ENCODE results near the gene KMT2E.

KMT2E gene

DNA sequence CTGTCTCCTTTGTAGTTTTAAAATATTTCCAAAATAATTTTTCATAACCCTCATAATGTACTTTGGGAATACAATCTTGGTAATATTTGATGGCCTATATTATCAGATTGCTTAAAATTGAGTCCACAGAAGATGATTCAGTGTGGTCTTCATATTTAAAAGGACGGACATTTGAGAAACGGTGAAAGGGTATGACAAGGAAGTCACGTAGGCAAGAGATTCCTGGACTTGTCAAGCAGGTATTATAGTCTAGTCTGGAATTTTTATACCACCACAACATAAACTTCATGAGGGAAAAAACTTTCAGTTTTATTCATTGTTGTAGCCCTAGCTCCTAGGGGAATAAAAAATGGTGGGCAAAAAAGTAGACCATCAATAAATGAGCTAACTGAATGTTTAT lies 82.3 kb downstream of the KMT2E start:
- Histone ChIP-seq H4K20me1 (ENCODE audit: control insufficient read depth, insufficient read depth, low read depth, low read length) (no peaks in the 10 kb centered on the region), H3K4me3 (ENCODE audit: low read length) (no peak overlapping the region), H3K36me3 (ENCODE audit: control insufficient read depth, low read length) (peaks cover 88% of the 10 kb centered on the region), H3K4me1 (ENCODE audit: control insufficient read depth, low read length) (no peaks in the 10 kb centered on the region), H3K9me2 (replicated peaks; ENCODE audit: control insufficient read depth, low read length) (no peaks in the 10 kb centered on the region), H3K79me2 (ENCODE audit: control insufficient read depth, low read length) (no peaks in the 10 kb centered on the region; the same call in 1 of the 2 replicates), H3K9me3 (ENCODE audit: control insufficient read depth, insufficient read depth, low read length) (no peaks in the 10 kb centered on the region), H3F3A (ENCODE audit: control insufficient read depth, insufficient read depth) (peaks cover 9% of the 10 kb centered on the region), H3K27ac (ENCODE audit: low read depth, low read length) (no peak overlapping the region), H3K4me2 (ENCODE audit: low read length) (no peak overlapping the region), H3K27me3 (ENCODE audit: control insufficient read depth, low read length) (no peaks in the 10 kb centered on the region)
- TF ChIP-seq EZH2phosphoT487 (IDR thresholded peaks at IDR 0.05; ENCODE audit: borderline replicate concordance, low read length): no peak
- TF ChIP-seq, protein P1, sequence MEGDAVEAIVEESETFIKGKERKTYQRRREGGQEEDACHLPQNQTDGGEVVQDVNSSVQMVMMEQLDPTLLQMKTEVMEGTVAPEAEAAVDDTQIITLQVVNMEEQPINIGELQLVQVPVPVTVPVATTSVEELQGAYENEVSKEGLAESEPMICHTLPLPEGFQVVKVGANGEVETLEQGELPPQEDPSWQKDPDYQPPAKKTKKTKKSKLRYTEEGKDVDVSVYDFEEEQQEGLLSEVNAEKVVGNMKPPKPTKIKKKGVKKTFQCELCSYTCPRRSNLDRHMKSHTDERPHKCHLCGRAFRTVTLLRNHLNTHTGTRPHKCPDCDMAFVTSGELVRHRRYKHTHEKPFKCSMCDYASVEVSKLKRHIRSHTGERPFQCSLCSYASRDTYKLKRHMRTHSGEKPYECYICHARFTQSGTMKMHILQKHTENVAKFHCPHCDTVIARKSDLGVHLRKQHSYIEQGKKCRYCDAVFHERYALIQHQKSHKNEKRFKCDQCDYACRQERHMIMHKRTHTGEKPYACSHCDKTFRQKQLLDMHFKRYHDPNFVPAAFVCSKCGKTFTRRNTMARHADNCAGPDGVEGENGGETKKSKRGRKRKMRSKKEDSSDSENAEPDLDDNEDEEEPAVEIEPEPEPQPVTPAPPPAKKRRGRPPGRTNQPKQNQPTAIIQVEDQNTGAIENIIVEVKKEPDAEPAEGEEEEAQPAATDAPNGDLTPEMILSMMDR (IDR thresholded peaks at IDR 0.05; ENCODE audit: low read depth, low read length, poor library complexity, severe bottlenecking): no peak

DNA sequence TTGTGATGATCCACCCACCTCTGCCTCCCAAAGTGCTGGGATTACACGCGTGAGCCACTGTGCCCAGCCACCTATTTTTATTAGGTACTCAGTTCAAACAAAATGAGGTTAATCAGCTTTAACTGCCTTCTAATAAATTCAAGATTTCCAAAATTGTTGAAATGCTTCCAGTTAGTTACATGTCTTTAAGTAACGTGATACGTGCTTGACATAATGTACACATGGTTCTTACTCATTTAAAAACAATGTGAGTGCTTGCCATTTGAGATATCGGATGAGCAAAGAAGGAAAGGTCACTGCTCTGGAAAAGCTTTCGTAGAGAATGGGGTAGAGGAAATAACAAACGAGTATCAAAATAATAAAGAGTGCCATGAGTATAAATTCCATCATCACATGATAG lies 83.6 kb downstream of the KMT2E start:
- peaks cover 84% of the 10 kb centered on the region for H3K36me3 ChIP-seq (ENCODE audit: control insufficient read depth, low read length)
- H3K79me2 ChIP-seq (ENCODE audit: control insufficient read depth, low read length): peaks cover 1% of the 10 kb centered on the region; the same call in 1 of the 2 replicates

DNA sequence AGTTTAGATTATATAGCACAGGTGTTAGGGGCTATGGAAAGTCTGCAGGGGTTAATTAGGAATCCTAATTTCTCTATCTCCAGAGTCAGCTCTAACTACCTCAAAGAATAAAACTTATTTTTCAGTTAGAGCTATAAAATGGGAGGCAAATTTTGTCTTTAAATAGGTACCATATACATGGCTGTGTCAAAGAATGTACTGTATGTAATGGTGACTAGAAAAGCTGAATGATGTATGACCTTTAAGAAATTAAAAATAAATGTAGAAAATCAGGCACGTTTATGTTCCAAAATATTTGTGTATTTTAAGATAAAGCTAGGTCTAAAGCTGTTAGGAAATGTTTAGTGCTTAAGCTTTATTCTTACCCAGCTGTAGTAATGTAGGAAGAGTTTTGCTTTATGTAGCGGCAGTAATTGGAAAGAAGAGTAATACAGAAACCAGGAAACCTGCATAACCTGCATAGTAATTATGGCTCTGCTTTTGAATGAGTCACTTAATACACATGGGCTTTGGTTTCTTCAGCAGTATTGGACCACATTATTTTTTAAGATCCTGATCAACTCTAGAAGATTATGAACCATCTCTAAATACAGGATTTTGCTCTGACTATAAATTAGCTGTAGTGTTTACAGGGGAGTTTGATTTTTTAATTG lies 85.0 kb downstream of the KMT2E start:
- peaks cover 2% of the 10 kb centered on the region; the same call in 1 of the 2 replicates for H3K79me2 ChIP-seq (ENCODE audit: control insufficient read depth, low read length)

More for the DNA sequence above, 83.6 kb downstream of the KMT2E start:
- TF ChIP-seq, protein P1 (IDR thresholded peaks at IDR 0.05; ENCODE audit: low read depth, low read length, poor library complexity, severe bottlenecking): no peak
- TF ChIP-seq EZH2phosphoT487 (IDR thresholded peaks at IDR 0.05; ENCODE audit: borderline replicate concordance, low read length): no peak
- H3K27me3 ChIP-seq (ENCODE audit: control insufficient read depth, low read length): no peaks in the 10 kb centered on the region
- no peak overlapping the region for H3K27ac ChIP-seq (ENCODE audit: low read depth, low read length)
- H3F3A ChIP-seq (ENCODE audit: control insufficient read depth, insufficient read depth): peaks cover 18% of the 10 kb centered on the region
- H3K9me3 ChIP-seq (ENCODE audit: control insufficient read depth, insufficient read depth, low read length): no peaks in the 10 kb centered on the region
- no peaks in the 10 kb centered on the region for H3K9me2 ChIP-seq (replicated peaks; ENCODE audit: control insufficient read depth, low read length)
- no peak overlapping the region for H3K4me2 ChIP-seq (ENCODE audit: low read length)
- H3K4me3 ChIP-seq (ENCODE audit: low read length): no peak overlapping the region
- H3K4me1 ChIP-seq (ENCODE audit: control insufficient read depth, low read length): no peaks in the 10 kb centered on the region
- no peaks in the 10 kb centered on the region for H4K20me1 ChIP-seq (ENCODE audit: control insufficient read depth, insufficient read depth, low read depth, low read length)

More for the DNA sequence above, 85.0 kb downstream of the KMT2E start:
- H3K27me3 ChIP-seq (ENCODE audit: control insufficient read depth, low read length): no peaks in the 10 kb centered on the region
- peaks cover 83% of the 10 kb centered on the region for H3K36me3 ChIP-seq (ENCODE audit: control insufficient read depth, low read length)
- H3K4me1 ChIP-seq (ENCODE audit: control insufficient read depth, low read length): no peaks in the 10 kb centered on the region
- TF ChIP-seq, protein P1 (IDR thresholded peaks at IDR 0.05; ENCODE audit: low read depth, low read length, poor library complexity, severe bottlenecking): no peak
- TF ChIP-seq EZH2phosphoT487 (IDR thresholded peaks at IDR 0.05; ENCODE audit: borderline replicate concordance, low read length): no peak
- H3K4me3 ChIP-seq (ENCODE audit: low read length): no peak overlapping the region
- H4K20me1 ChIP-seq (ENCODE audit: control insufficient read depth, insufficient read depth, low read depth, low read length): no peaks in the 10 kb centered on the region
- H3K9me3 ChIP-seq (ENCODE audit: control insufficient read depth, insufficient read depth, low read length): no peaks in the 10 kb centered on the region
- H3K4me2 ChIP-seq (ENCODE audit: low read length): no peak overlapping the region
- no peak overlapping the region for H3K27ac ChIP-seq (ENCODE audit: low read depth, low read length)
- H3F3A ChIP-seq (ENCODE audit: control insufficient read depth, insufficient read depth): peaks cover 22% of the 10 kb centered on the region
- H3K9me2 ChIP-seq (replicated peaks; ENCODE audit: control insufficient read depth, low read length): no peaks in the 10 kb centered on the region

Measured in DOHH2 (cell line).